ENCODE data around the gene LBHD1. TPM values are rescaled to one million over a fixed set of nuclear protein-coding genes. Genes with fewer than 3 reads are reported as not detected.
A peak's percentile ranks its signal among the peaks of the same experiment; 100 is the strongest.
"Not testable (repeated sequence)": the region's sequence is repeated elsewhere in the genome, so short reads cannot be mapped to it uniquely, and the experiment has no call there.

Gene LBHD1
- total and polyA plus RNA-seq, 2 donors from 2014 or later: 5.3 to 7.9 TPM

GRCh38 chr11:62654297-62654696, 17.8 kb downstream of the LBHD1 start:
- TF ChIP-seq, protein P1, sequence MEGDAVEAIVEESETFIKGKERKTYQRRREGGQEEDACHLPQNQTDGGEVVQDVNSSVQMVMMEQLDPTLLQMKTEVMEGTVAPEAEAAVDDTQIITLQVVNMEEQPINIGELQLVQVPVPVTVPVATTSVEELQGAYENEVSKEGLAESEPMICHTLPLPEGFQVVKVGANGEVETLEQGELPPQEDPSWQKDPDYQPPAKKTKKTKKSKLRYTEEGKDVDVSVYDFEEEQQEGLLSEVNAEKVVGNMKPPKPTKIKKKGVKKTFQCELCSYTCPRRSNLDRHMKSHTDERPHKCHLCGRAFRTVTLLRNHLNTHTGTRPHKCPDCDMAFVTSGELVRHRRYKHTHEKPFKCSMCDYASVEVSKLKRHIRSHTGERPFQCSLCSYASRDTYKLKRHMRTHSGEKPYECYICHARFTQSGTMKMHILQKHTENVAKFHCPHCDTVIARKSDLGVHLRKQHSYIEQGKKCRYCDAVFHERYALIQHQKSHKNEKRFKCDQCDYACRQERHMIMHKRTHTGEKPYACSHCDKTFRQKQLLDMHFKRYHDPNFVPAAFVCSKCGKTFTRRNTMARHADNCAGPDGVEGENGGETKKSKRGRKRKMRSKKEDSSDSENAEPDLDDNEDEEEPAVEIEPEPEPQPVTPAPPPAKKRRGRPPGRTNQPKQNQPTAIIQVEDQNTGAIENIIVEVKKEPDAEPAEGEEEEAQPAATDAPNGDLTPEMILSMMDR (IDR thresholded peaks at IDR 0.05; ENCODE audit: borderline replicate concordance, extremely low read depth, insufficient read depth): no peak
- intact Hi-C loops (cut with DNase I): no loop called here
- Histone ChIP-seq H3K9me3 (ENCODE audit: control insufficient read depth in 2 of 3, insufficient read depth in 1 of 3, low read length in 3 of 3) (no peaks in the 10 kb centered on the region), H3K36me3 (ENCODE audit: control insufficient read depth in 2 of 3, insufficient read depth in 3 of 3, low read length in 3 of 3) (peaks cover 0 to 4% (median 4%) of the 10 kb centered on the region in 3 donors), H3K4me1 (ENCODE audit: control insufficient read depth in 2 of 3, insufficient read depth in 2 of 3, low read depth in 1 of 3, low read length in 3 of 3) (peaks cover 0 to 8% (median 4%) of the 10 kb centered on the region in 3 donors), H3K4me3 (ENCODE audit: low read length in 3 of 3) (no peak overlapping the region), H3K27me3 (ENCODE audit: control insufficient read depth, insufficient read depth, low read length) (no peaks in the 10 kb centered on the region), H3K9ac (ENCODE audit: low read length in 3 of 3) (no peak overlapping the region), H3K27ac (ENCODE audit: low read depth in 2 of 2, low read length in 2 of 2) (no peak overlapping the region)
- DNase-seq: no peak
- no peak for FAIRE-seq

DNA sequence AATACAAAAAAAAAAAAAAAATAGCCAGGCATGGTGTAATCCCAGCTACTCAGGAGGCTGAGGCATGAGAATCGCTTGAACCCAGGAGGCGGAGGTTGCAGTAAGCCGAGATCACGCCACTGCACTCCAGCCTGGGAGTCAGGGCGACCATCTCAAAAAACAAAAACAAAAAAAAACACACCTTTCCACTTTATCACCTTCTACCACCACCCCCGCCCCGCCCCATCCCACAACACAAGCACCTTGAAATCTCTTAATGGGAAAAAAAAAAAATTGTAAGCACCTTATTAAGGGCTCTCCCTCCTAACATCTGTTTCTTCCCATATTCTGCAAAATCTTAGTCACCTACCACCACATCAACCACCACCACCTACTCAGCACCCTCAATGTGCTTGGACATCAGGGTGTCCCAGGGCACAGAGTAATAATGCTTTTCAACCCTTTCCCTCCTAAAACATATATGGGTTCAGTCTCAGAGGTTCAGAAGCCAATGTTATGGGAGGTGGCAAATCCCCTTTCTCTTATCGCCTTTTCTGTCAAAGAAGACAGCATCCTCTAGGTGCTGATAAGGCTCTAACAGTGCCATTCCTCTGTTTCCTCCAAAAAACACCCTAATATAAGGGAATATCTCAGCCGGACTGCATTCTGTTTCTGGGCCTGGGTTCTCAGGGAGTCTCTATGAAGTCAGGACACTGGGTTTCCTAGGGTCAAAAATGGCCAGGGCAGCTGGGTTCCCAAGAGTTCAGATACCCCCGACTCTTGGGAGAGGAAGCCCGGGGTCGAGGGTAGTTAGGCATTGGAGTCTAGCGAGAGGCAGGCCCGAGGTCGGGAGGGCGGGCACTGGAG, 19.7 kb downstream of the LBHD1 start:
- Histone ChIP-seq H3K4me3 (ENCODE audit: low read length in 3 of 3) (peak overlapping the region; percentile 64 to 90 (median 72)), H3K27ac (ENCODE audit: low read depth in 2 of 2, low read length in 2 of 2) (peak overlapping the region; percentile 83 to 86), H3K9me3 (ENCODE audit: control insufficient read depth in 2 of 3, insufficient read depth in 1 of 3, low read length in 3 of 3) (no peaks in the 10 kb centered on the region), H3K36me3 (ENCODE audit: control insufficient read depth in 2 of 3, insufficient read depth in 3 of 3, low read length in 3 of 3) (peaks cover 0 to 19% (median 5%) of the 10 kb centered on the region in 3 donors), H3K9ac (ENCODE audit: low read length in 3 of 3) (peak overlapping the region; percentile 40 to 94 (median 80)), H3K4me1 (ENCODE audit: control insufficient read depth in 2 of 3, insufficient read depth in 2 of 3, low read depth in 1 of 3, low read length in 3 of 3) (peaks cover 0 to 8% (median 4%) of the 10 kb centered on the region in 3 donors), H3K27me3 (ENCODE audit: control insufficient read depth, insufficient read depth, low read length) (no peaks in the 10 kb centered on the region)
- intact Hi-C loops (cut with DNase I): no loop called here
- no peak for FAIRE-seq
- TF ChIP-seq, protein P1 (IDR thresholded peaks at IDR 0.05; ENCODE audit: borderline replicate concordance, extremely low read depth, insufficient read depth): no peak
- no peak for DNase-seq

- H3K9me3 ChIP-seq (ENCODE audit: control insufficient read depth in 2 of 3, insufficient read depth in 1 of 3, low read length in 3 of 3); H3K9ac ChIP-seq (ENCODE audit: low read length in 3 of 3); intact Hi-C loops (cut with DNase I); H3K27me3 ChIP-seq (ENCODE audit: control insufficient read depth, insufficient read depth, low read length); H3K4me3 ChIP-seq (ENCODE audit: low read length in 3 of 3); H3K27ac ChIP-seq (ENCODE audit: low read depth in 2 of 2, low read length in 2 of 2); DNase-seq; FAIRE-seq: not testable (repeated sequence)
- peaks cover 0 to 17% (median 7%) of the 10 kb centered on the region in 3 donors for H3K4me1 ChIP-seq (ENCODE audit: control insufficient read depth in 2 of 3, insufficient read depth in 2 of 3, low read depth in 1 of 3, low read length in 3 of 3)
- H3K36me3 ChIP-seq (ENCODE audit: control insufficient read depth in 2 of 3, insufficient read depth in 3 of 3, low read length in 3 of 3): peaks cover 0 to 19% (median 5%) of the 10 kb centered on the region in 3 donors
Measured at GRCh38 chr11:62650283-62650682, 21.8 kb downstream of the LBHD1 start.

GRCh38 chr11:62649486-62649885, 22.6 kb downstream of the LBHD1 start:
- Histone ChIP-seq H3K9ac (ENCODE audit: low read length in 3 of 3) (no peak overlapping the region), H3K4me3 (ENCODE audit: low read length in 3 of 3) (no peak overlapping the region), H3K4me1 (ENCODE audit: control insufficient read depth in 2 of 3, insufficient read depth in 2 of 3, low read depth in 1 of 3, low read length in 3 of 3) (peaks cover 0 to 20% (median 7%) of the 10 kb centered on the region in 3 donors), H3K9me3 (ENCODE audit: control insufficient read depth in 2 of 3, insufficient read depth in 1 of 3, low read length in 3 of 3) (no peaks in the 10 kb centered on the region), H3K27ac (ENCODE audit: low read depth in 2 of 2, low read length in 2 of 2) (no peak overlapping the region), H3K36me3 (ENCODE audit: control insufficient read depth in 2 of 3, insufficient read depth in 3 of 3, low read length in 3 of 3) (peaks cover 0 to 19% (median 5%) of the 10 kb centered on the region in 3 donors), H3K27me3 (ENCODE audit: control insufficient read depth, insufficient read depth, low read length) (no peaks in the 10 kb centered on the region)
- DNase-seq: no peak
- TF ChIP-seq, protein P1 (IDR thresholded peaks at IDR 0.05; ENCODE audit: borderline replicate concordance, extremely low read depth, insufficient read depth): no peak
- FAIRE-seq: no peak
- intact Hi-C loops (cut with DNase I): no loop called here
